GM12891 (cell line): ENCODE data around the gene ZCCHC7.

Source experiments
- POLR2A ChIP-seq: IDR thresholded peaks from 2 replicates; pipeline ENCODE4 v1.6.1; 2011; ENCODE audit warnings: low read depth, low read length, control low read depth
- POLR2AphosphoS5 ChIP-seq: IDR thresholded peaks from 2 replicates; pipeline ENCODE4 v1.6.1; 2011; ENCODE audit warnings: low read depth, low read length, control low read depth

DNA sequence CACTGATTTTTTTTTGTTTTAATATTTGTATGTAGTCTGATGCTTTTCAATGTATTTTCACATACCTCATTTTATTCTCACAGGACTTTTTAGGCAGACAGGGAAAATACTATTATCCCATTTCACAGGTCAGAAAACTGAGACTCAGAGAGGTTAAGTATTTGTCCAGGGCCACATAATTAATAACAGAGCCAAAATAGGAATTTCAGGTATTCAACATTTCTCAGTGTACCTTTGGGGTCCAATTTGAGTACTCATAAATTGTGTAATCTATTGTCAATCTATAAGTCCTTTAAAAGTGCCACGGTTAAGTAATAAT lies 181.4 kb downstream of the ZCCHC7 start:
- no peak for TF ChIP-seq POLR2A
- TF ChIP-seq POLR2AphosphoS5: no peak
